HTERT RPE-1 (cell line): ENCODE results near the gene RGS17.
"Not testable (repeated sequence)": the region's sequence is repeated elsewhere in the genome, so short reads cannot be mapped to it uniquely, and the experiment has no call there.

ENCODE experiments used
- in situ Hi-C: fragments of 300-500 bp; cut with MboI; formaldehyde crosslinking; loops from 4 replicates; pipeline ENCODE4 v1.14.3; 2020; ENCODE audit warnings: low sequenced_read_pairs

Gene RGS17

GRCh38 chr6:152993847-152994246 is 137.2 kb downstream of the RGS17 start:
- in situ Hi-C loops, result no loop called here

- in situ Hi-C loops, result no loop called here
These were observed 137.7 kb downstream of the RGS17 start for GRCh38 chr6:152993431-152993830.

- in situ Hi-C loops, result no loop called here
These were observed 144.1 kb downstream of the RGS17 start for GRCh38 chr6:152986978-152987377.

- in situ Hi-C loops, result not testable (repeated sequence)
These were observed 145.8 kb downstream of the RGS17 start for GRCh38 chr6:152985300-152985699.

GRCh38 chr6:152984513-152984872 is 146.6 kb downstream of the RGS17 start:
- in situ Hi-C loops, result no loop called here

- in situ Hi-C loops, result no loop called here
These were observed 147.2 kb downstream of the RGS17 start for GRCh38 chr6:152983637-152984512.

GRCh38 chr6:152982904-152983636 is 148.0 kb downstream of the RGS17 start, which contains the start of gene FBXO5:
Gene FBXO5, minus strand, starts transcription at chr6:152983041. Its CDS starts 82 bp downstream, at chr6:152982959.
- in situ Hi-C loops, result no loop called here

- in situ Hi-C loops, result no loop called here
These were observed 148.8 kb downstream of the RGS17 start for GRCh38 chr6:152981989-152982903.

GRCh38 chr6:152981219-152981618 is 149.9 kb downstream of the RGS17 start:
- in situ Hi-C loops, result no loop called here

GRCh38 chr6:152980656-152981055 is 150.4 kb downstream of the RGS17 start:
- in situ Hi-C loops, result no loop called here

GRCh38 chr6:152979116-152979515 is 152.0 kb downstream of the RGS17 start:
- in situ Hi-C loops, result no loop called here

- in situ Hi-C loops, result no loop called here
These were observed 153.0 kb downstream of the RGS17 start for GRCh38 chr6:152978058-152978457.

- in situ Hi-C loops, result no loop called here
These were observed 153.5 kb downstream of the RGS17 start for GRCh38 chr6:152977556-152977955.

GRCh38 chr6:152976749-152977148 is 154.3 kb downstream of the RGS17 start:
- in situ Hi-C loops, result no loop called here

GRCh38 chr6:152975204-152975915 is 155.7 kb downstream of the RGS17 start:
- in situ Hi-C loops, result no loop called here

GRCh38 chr6:152973916-152974315 is 157.2 kb downstream of the RGS17 start:
- in situ Hi-C loops, result no loop called here

GRCh38 chr6:152969688-152970418 is 161.2 kb downstream of the RGS17 start:
- in situ Hi-C loops, result no loop called here

GRCh38 chr6:152966168-152966894 is 164.8 kb downstream of the RGS17 start:
- in situ Hi-C loops, result not testable (repeated sequence)

- in situ Hi-C loops, result no loop called here
These were observed 171.7 kb downstream of the RGS17 start for GRCh38 chr6:152959333-152959732.
